HG02588 (cell line): ENCODE measurements around the gene POM121L12.

ENCODE experiments used
- ATAC-seq: cut with Tn5 transposase; IDR thresholded peaks from one replicate; pipeline ENCODE4 v1.9.1; 2021; ENCODE audit warnings: mild to moderate bottlenecking, moderate library complexity; ENCODE audit not compliant: unreplicated experiment

POM121L12 gene

DNA sequence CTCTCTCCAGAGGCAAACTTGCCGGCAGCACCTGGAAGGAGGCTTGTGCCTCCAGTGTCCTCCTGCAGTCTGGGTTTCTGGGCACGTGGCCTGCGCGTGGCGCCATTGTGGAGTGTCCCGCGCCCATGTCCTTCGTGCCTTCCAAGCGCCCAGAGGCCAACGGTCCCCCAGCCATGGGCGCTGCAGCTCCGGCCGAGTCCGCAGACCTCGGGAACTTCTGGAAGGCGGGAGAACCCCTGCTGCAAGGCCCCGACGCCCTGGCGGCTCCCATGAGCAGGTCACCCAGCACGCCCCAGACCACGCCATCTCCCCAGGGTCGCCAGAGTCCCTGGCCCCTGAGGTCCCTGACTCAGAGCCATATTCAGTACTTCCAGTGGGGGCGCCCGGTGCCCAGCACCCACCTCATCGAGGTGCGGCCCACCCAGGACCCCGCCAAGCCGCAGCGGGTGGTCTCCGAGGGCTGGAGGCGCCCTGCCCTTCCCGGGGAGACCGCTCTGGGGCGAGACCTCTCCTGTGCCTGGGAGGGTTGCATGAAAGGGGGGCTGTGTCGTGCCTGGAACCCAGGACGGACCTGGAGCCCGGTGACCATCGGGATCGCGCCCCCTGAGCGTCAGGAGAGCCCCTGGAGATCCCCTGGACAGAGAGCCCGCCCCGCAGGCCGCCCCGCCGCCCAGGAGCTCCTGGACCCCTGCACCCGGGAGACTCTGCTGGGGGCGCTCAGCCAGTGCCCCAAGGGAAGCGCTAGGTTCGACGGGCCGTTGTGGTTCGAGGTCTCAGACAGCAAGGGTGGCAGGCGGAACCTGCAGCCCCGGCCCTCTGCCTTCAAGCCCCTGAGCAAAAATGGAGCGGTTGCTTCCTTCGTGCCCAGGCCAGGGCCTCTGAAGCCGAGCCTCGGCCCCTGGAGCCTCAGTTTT is at the start of gene POM121L12:
Gene POM121L12, plus strand, starts transcription at position 135 of the 914 bp plus-strand sequence. Its CDS starts 39 bp downstream, at position 174.
- no peak for ATAC-seq

DNA sequence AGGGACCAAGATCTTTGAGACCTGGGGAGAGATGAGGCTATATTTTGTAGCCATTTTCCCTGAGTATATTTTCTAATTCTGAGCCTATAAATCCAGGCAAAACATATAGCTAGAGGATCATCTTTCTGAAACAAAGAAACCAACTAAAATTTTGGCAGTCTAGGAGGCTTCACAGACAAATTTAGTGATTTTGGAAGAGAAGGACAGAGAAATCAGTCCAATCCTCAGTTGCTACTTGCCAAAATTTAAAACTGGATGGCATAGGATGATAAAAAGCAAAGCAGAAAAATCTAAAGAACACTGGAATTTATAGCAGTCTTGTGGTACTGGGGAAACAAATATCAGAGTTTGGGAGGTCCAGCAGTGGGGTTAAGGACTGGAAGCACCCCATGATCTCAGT is 43.4 kb upstream of the POM121L12 start:
- no peak for ATAC-seq

DNA sequence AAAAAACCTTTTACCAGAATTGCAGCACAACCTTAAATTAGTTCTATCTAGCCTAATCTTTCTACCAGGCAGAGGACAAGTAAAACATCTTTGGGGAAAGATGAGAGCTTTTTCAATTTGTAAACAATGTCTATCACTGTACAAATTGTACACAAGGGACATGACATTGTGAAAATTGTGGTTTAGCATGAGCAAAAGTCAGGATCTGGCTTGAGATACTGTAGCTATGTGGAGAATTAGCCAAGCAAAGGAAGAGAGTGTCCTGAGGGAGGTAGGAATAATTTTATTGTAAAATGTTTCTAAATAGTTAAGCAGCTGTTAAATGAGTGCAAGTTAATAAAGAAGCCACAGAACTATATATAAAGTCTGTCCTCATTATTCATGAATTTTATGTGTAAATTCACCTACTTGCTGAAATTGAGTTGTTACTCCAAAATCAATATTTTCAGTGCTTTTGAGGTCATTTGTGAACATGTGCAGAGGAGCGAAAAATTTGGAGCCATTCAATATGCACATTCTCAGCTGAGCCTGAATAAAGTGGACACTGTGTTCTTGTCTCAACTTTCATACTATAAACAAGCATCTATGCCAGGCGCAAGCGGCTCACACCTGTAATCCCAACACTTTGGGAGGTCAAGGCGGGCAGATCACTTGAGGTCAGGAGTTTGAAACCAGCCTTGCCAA is 42.8 kb upstream of the POM121L12 start:
- no peak for ATAC-seq

DNA sequence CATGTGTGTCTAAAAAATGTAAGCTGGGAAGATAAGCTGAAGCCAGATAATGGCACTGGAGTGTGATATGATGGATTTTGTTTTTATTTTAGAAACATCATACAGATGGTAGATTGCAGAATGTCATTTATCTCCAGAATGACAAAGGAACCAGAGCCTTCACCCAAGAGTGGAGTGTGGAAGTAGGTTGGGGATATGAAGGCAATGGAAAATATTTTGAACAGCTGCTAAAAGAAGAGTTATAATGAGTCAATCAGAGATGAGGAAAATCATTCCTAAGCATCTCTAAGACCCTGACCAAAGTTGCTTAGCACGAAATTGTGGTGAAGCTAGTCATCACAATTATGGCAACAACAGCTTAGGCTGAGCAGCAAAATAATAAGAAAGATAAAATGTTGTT is 39.8 kb upstream of the POM121L12 start:
- no peak for ATAC-seq

DNA sequence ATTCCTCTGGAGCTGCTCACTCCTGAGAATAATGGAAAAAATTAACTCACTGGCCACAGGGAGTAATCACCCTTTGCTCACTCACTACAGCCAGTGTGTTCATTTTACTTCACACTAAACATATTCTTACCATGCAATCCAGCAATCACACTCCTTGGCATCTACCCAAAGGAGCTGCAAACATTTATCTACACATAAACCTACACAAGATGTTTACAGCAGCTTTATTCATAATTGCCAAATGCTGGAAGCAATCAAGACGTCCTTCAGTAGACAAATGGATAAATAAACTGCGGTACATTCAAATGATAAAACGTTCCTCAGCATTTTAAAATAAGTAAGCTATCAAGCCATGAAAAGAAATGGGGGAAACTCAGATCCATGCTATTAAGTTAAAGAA is 34.2 kb upstream of the POM121L12 start:
- no peak for ATAC-seq

DNA sequence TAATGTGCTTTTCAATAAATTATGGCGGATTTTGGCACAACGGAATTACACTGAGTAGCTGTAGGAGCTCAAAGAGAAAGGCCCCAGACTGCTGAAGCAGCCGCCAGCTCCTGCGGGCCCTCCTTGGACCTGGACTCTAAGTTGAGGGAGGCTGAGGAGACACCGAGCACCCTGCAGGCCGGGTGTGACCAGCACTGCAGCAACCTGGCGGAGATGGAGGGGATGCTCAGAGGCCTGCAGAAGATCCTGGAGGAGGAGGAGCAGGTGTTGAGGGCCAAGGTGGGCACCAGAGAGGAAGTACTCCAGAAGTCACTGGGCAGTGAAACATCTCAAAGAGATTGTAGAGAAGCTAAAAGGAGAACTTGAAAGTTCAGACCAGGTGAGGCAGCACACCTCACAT is 33.0 kb upstream of the POM121L12 start:
- ATAC-seq: no peak

DNA sequence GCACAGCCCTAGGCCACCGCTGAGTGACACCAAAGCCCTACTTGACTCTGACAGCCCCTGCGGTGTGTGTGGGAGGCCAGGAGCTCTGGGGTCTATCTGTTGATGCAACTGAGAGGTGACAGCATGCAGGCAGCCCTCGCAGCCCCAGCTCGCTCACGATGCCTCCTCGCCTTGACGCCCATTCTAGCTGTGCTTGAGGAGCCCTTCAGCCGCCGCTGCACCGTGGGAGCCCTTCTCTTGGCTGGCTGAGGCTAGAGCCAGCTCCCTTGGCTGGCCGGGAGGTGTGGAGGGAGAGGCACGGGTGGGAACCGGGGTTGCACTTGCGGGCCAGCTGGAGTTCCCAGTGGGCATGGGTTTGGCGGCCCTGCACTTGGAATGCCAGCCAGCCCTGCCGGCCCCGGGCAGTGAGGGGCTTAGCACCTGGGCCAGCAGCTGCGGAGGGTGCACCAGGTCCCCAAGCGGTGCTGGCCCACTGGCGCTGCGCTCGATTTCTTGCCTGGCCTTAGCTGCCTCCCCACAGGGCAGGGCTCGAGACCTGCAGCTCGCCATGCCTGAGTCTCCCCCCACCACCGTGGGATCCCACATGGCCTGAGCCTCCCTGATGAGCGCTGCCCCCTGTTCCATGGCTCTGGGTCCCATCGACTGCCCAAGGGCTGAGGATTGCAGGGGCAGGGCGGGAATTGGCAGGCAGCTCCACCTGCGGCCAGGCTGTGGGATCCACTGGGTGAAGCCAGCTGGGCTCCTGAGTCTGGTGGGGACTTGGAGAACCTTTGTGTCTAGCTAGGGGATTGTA is 31.6 kb upstream of the POM121L12 start:
- no peak for ATAC-seq

DNA sequence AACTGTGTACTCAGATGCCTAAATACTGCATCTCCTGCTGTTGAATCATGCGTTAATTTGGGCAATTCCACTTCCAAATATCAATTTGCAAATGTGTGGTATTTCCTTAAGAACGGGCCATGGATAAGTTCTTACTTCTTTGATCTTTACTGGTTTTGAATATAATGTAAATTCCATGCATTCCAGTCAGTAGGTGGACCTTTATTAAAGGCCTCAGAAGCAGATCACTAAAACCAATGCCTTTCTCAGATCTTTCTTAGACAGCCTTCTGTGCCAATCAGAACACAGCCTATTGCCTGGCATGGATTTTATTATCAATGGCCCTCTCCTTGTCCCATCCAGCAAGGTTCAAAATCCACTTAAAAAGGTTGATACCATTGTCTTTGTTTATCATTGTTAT is 21.5 kb upstream of the POM121L12 start:
- no peak for ATAC-seq

DNA sequence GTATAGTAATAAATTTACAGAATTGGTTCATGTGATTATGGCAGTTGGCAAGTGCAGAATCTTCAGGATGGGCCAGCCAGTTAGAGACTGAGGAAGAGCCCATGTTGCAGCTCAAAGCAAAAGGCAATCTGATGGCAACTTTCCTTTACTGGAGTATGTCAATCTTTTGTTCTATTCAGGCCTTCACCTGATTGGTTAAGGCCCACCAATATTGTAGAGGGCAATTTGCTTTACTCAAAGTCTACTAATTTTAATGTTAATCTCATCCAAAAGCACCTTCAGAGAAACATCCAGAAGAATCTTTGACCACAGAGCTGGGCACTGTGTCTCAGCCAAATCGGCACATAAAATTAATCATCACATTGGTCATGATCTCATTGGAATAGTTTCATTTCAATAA is 20.0 kb upstream of the POM121L12 start:
- no peak for ATAC-seq

DNA sequence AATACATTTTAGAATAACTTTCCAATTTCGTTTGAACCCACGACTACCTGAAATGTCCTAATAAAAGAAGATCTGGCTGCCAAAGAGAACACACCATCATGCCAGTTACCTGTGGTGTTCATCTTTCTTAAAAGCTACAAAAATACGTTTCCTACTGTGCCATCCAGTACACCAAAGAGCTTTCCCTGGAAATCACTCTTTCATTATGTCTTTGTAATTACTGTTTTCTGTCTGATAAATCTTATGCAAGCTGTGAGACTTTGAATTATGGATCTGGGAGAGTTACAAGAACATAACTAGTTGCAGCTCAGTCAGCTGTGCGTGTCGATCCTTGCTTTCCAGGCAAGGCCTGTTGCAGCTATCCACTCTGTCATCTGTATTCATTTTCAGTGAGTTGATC is 12.5 kb upstream of the POM121L12 start:
- ATAC-seq: no peak

DNA sequence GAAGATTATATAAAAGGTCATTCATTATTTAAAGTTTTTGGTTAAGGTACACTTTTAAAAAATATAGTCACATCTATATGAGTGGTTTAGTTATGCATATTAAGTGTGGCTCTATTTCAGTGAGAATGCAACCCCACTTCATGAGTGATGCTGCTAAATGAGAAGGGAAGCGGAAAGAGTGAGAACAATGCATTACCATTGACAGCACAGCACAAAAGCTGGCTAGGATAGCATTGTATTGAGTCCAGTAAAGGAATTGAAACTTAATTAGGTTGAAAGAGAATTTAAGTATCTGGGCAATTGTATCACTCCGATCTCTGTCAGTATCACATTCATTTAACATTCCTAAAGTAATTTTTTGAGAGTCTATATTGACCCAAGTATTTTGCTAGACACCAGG is 13.2 kb downstream of the POM121L12 start:
- ATAC-seq: no peak

DNA sequence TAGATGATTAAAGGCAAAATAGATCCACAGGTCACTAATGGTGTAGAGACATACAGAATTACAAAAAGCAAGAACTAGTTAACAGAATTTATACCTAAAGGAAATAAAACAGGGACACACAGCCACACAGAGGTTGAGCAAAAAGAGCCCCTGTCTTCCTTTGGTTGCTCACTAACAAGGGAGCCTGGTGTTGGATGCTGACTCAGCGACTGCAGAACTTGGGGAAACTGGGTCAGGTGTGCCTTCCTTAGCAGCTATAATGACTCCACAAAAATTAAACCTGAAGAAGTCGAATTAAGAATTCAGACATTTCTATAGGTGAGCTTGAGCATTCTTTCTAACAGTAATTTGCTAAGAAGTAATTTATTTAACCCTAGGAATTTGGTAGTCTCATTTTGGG is 15.0 kb downstream of the POM121L12 start:
- no peak for ATAC-seq

DNA sequence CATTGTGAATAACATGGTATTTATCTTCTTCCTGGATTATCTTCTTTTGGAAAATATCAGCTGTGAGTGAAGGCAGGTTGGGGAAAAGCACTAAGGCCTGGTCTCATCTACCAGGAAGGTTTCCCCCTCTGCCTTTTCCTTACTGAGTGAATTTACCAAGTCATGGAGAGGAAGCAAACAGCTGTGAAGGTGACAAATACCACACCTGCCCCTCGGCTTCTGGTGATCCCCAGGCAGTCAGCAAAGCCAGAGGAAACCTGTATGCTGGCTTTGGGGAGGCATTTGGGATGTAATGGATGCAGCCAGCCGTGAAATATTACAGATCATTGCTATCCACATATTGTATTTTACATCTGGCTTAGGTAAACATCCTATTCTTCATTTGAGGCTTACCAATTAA is 24.2 kb downstream of the POM121L12 start:
- no peak for ATAC-seq

DNA sequence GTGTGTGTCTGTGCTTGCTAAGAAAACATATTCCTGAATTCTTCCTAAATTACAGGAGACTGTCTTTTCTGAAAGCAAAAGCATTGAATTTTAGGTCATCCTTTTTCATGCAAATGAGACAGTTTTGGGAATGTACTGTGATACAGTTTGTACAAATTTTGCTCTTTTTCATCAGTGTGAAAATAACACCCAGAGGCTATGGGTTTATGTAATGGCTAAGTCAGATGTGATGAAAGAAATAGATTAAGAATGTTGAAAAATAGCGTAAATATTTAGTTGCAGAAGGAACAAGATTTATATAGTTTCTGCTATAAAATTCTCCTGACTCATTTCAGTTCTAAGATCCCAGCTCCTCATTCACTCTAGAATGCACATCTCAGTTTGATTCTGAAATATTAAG is 24.6 kb downstream of the POM121L12 start:
- ATAC-seq: no peak

DNA sequence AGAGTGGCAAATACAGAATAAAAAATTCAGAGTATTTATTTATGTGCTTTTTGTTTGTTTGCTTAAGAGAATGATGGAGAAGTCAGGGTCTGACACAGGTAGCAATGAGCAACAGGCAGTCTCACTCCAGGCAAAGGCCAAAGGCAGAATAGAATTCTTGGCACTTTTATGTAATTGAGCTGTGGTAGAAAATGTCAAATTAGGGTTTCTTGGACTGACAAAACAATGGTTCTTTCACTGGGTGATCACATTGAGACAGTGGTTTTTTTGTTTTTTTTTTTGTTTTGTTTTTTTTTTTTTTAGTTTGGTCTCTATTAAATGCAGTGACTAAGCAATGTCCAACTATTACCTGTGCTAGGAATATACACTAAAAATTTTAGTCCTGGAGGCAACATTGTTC is 27.4 kb downstream of the POM121L12 start:
- no peak for ATAC-seq

DNA sequence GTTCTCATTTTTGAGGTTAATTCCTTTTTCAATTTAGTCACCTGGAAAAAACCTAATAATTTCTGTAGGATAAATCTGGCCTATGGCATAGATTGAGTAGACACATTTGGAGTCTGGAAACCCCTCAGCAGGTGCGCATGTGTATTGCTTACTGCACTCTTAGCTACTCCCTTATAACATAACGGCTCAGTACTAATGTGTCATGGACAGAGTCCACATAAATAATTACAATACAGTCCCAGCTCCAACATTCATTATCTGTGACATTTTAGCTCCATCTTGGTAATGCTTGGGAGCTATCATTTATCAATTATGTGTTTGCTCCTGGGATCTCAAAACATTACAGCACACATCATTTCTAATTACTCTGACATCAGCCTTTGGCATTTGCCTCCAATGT is 33.2 kb downstream of the POM121L12 start:
- no peak for ATAC-seq

DNA sequence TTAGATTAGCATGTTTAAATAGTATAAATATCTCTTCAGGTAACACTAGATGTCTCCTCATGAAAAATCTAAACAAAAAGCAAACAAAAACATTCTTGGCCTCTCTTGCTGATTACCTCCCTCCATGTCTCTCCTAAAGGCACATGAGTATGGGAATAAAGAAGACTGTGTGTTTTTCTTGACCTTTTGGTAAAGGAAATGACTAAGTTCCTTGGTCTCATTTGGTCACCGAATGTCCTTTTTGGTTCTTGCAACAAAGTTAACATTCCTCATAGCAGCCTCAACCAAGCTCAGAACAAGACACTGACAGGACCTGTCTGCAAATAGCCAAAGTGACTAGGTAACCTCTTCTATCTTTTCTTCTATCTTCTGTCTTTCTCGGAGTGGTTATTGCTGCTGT is 35.5 kb downstream of the POM121L12 start:
- no peak for ATAC-seq
